GM23248 (cell line): ENCODE measurements around the gene ZBTB26. TPM values are rescaled to one million over a fixed set of nuclear protein-coding genes. Genes with fewer than 3 reads are reported as not detected.

Source experiments
- DNase-seq: peaks from one replicate; pipeline ENCODE4 v3.0.0-alpha.2; 2015
- H2AFZ ChIP-seq: fragments of 200-600 bp; sonication (generic); 2 replicates; pipeline ENCODE4 v1.6.1; 2016; ENCODE audit warnings: antibody characterized with exemption
- H3F3A ChIP-seq: fragments of 200-600 bp; sonication (generic); 2 replicates; pipeline ENCODE4 v1.6.1; 2016; ENCODE audit warnings: mild to moderate bottlenecking, antibody characterized with exemption, mixed run types; ENCODE audit not compliant: insufficient read depth
- H3K27ac ChIP-seq: fragments of 200-600 bp; sonication (generic); 2 replicates; pipeline ENCODE4 v1.5.1; 2016; ENCODE audit warnings: mild to moderate bottlenecking
- H3K27me3 ChIP-seq: fragments of 200-600 bp; sonication (generic); replicated peaks from 2 replicates; pipeline ENCODE4 v1.6.1; 2016; ENCODE audit warnings: mild to moderate bottlenecking; ENCODE audit not compliant: insufficient read depth
- H3K36me3 ChIP-seq: fragments of 200-600 bp; sonication (generic); 2 replicates; pipeline ENCODE4 v1.6.1; 2016; ENCODE audit warnings: low read depth, mild to moderate bottlenecking
- H3K4me1 ChIP-seq: fragments of 200-600 bp; sonication (generic); 2 replicates; pipeline ENCODE4 v1.6.1; 2016; ENCODE audit warnings: mild to moderate bottlenecking; ENCODE audit not compliant: insufficient read depth
- H3K4me2 ChIP-seq: fragments of 200-600 bp; sonication (generic); one replicate; pipeline ENCODE4 v1.6.1; 2016; ENCODE audit warnings: mild to moderate bottlenecking; ENCODE audit not compliant: unreplicated experiment
- H3K4me3 ChIP-seq: fragments of 200-600 bp; sonication (generic); 2 replicates; pipeline ENCODE4 v1.5.1; 2016; ENCODE audit warnings: mild to moderate bottlenecking
- H3K79me2 ChIP-seq: fragments of 200-600 bp; sonication (generic); 2 replicates; pipeline ENCODE4 v1.6.1; 2016; ENCODE audit warnings: mild to moderate bottlenecking; ENCODE audit not compliant: insufficient read depth
- H3K9ac ChIP-seq: fragments of 200-600 bp; sonication (generic); 2 replicates; pipeline ENCODE4 v1.6.1; 2016; ENCODE audit warnings: mild to moderate bottlenecking
- H3K9me2 ChIP-seq: fragments of 200-600 bp; sonication (generic); 2 replicates; pipeline ENCODE4 v1.6.1; 2016; ENCODE audit warnings: mixed run types, mild to moderate bottlenecking, moderate library complexity; ENCODE audit not compliant: insufficient read depth
- H3K9me3 ChIP-seq: fragments of 200-600 bp; sonication (generic); one replicate; pipeline ENCODE4 v1.6.1; 2017; ENCODE audit warnings: low read depth
- H4K20me1 ChIP-seq: fragments of 200-600 bp; sonication (generic); 2 replicates; pipeline ENCODE4 v1.6.0; 2016; ENCODE audit not compliant: insufficient read depth
- EZH2 ChIP-seq: fragments of 200-600 bp; sonication (generic); IDR thresholded peaks from 2 replicates; pipeline ENCODE4 v1.6.1; 2018; ENCODE audit warnings: antibody characterized with exemption, mild to moderate bottlenecking; ENCODE audit not compliant: insufficient read depth, poor library complexity, severe bottlenecking
- EZH2phosphoT487 ChIP-seq: fragments of 200-600 bp; sonication (generic); IDR thresholded peaks from 2 replicates; pipeline ENCODE4 v1.6.1; 2018; ENCODE audit warnings: antibody characterized with exemption, moderate library complexity, mild to moderate bottlenecking, low read depth; ENCODE audit not compliant: insufficient read depth
- WGBS, 2 experiments: methylation state at CpG; one replicate each; pipeline ENCODE4 v1.1.6; 2015 to 2017; ENCODE audit warnings: low lambda C conversion rate in 2 of 2, low coverage in 1 of 2; ENCODE audit errors: missing lambda C conversion rate in 2 of 2; 5-methylcytosine and 5-hydroxymethylcytosine counted together
- in situ Hi-C: fragments of 300-500 bp; cut with MboI; formaldehyde crosslinking; loops from 2 replicates; pipeline ENCODE4 v1.15.0; 2020
- polyA plus RNA-seq: library from polyadenylated mRNA; unstranded; fragments of >200 nt; fragmentation: Nextera tagmentation; extraction: Ambion mirVana; gene quantifications from 2 replicates; pipeline ENCODE4 v1.2.1, GENCODE V29; 2016
- total RNA-seq: library from RNA; depleted of rRNA; stranded (reverse); fragments of >200 nt; shearing (Covaris generic); gene quantifications from 2 replicates; pipeline ENCODE4 v1.2.3, GENCODE V29; 2014

ZBTB26 gene
- total and polyA plus RNA-seq, 2 experiments from 2014 or later: 1.8 to 5.2 TPM

- H3K27ac ChIP-seq: peak within 1 kb of the TSS; percentile 65
- in situ Hi-C loops: no loop called here
Observed at GRCh38 chr9:122940749-122941581, 9.7 kb upstream of the ZBTB26 start, which contains the start of gene RABGAP1. TSS of gene RABGAP1 (plus strand) at chr9:122941020. CDS start at chr9:122957060, 16,040 bp downstream.

GRCh38 chr9:122940454-122940748 is 9.1 kb upstream of the ZBTB26 start:
- Histone ChIP-seq H3K36me3 (no peaks in the 10 kb centered on the region), H3K4me2 (peak overlapping the region; percentile 48), H3K27ac (no peak overlapping the region), H2AFZ (peak overlapping the region; percentile 78), H3K9me2 (no peaks in the 10 kb centered on the region), H3K4me3 (peak overlapping the region; percentile 47), H3K27me3 (no peaks in the 10 kb centered on the region), H3K79me2 (peaks cover 92% of the 10 kb centered on the region), H4K20me1 (no peaks in the 10 kb centered on the region), H3K4me1 (peaks cover 8% of the 10 kb centered on the region), H3F3A (peaks cover 19% of the 10 kb centered on the region; the same call in 1 of the 2 replicates), H3K9me3 (no peaks in the 10 kb centered on the region), H3K9ac (no peak overlapping the region)
- no peak for DNase-seq
- TF ChIP-seq EZH2 (no peak), EZH2phosphoT487 (no peak)
- WGBS, 2 experiments: 34 to 35% methylated on average over 6 of the region's 6 CpGs
- in situ Hi-C loops: no loop called here

More at GRCh38 chr9:122940749-122941581, 9.7 kb upstream of the ZBTB26 start, which contains the start of gene RABGAP1:
- H4K20me1 ChIP-seq: no peaks in the 10 kb centered on the region
- peak within 1 kb of the TSS; percentile 78 for H2AFZ ChIP-seq
- H3K4me3 ChIP-seq: peak within 1 kb of the TSS; percentile 84
- H3K4me1 ChIP-seq: peaks cover 14% of the 10 kb centered on the region
- peaks cover 92% of the 10 kb centered on the region for H3K79me2 ChIP-seq
- H3K4me2 ChIP-seq: peak within 1 kb of the TSS; percentile 96
- no peaks in the 10 kb centered on the region for H3K27me3 ChIP-seq
- TF ChIP-seq EZH2phosphoT487 (no peak), EZH2 (no peak)
- 1 to 2% methylated on average over 21 to 45 of the region's 54 CpGs for WGBS, 2 experiments
- no peaks in the 10 kb centered on the region for H3K9me2 ChIP-seq
- peak; percentile 100 for DNase-seq
- no peaks in the 10 kb centered on the region for H3K36me3 ChIP-seq
- no peaks in the 10 kb centered on the region for H3K9me3 ChIP-seq
- H3F3A ChIP-seq: peaks cover 19% of the 10 kb centered on the region; the same call in 1 of the 2 replicates
- H3K9ac ChIP-seq: peak within 1 kb of the TSS; percentile 86

DNA sequence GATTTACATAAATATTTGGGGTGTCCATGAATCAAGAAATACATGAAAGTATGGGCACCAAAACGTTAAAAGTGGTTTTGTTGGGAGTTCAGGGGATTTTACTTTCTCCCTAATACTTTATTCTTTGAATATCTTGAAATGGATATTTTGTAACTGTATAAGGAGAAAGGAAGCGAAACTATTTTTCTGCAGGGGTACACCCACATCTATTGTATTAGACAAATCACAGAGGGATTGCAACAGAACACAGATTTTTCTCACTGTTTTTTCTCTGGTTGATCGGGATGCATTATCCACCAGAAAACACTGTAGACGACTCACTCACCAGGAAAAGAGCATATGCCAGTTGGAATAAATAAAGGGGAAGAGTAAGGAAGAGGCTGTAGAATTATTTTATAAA is 8.3 kb upstream of the ZBTB26 start:
- H4K20me1 ChIP-seq: no peaks in the 10 kb centered on the region
- H3K9ac ChIP-seq: no peak overlapping the region
- no peak for DNase-seq
- peaks cover 5% of the 10 kb centered on the region for H3K4me1 ChIP-seq
- WGBS, 2 experiments: 94 to 97% methylated on average over 4 of the region's 4 CpGs
- no peaks in the 10 kb centered on the region for H3K9me2 ChIP-seq
- peaks cover 92% of the 10 kb centered on the region for H3K79me2 ChIP-seq
- no peaks in the 10 kb centered on the region for H3K36me3 ChIP-seq
- no peak overlapping the region for H3K4me3 ChIP-seq
- no peak overlapping the region for H3K27ac ChIP-seq
- H2AFZ ChIP-seq: no peak overlapping the region
- no peaks in the 10 kb centered on the region for H3K9me3 ChIP-seq
- no peak overlapping the region for H3K4me2 ChIP-seq
- no peaks in the 10 kb centered on the region for H3K27me3 ChIP-seq
- in situ Hi-C loops: no loop called here
- H3F3A ChIP-seq: peaks cover 19% of the 10 kb centered on the region; the same call in 1 of the 2 replicates
- TF ChIP-seq EZH2 (no peak), EZH2phosphoT487 (no peak)

- Histone ChIP-seq H3K9me2 (no peaks in the 10 kb centered on the region), H3K4me3 (no peak overlapping the region), H3K4me2 (no peak overlapping the region), H3K79me2 (peaks cover 92% of the 10 kb centered on the region), H3K36me3 (no peaks in the 10 kb centered on the region), H2AFZ (no peak overlapping the region), H4K20me1 (no peaks in the 10 kb centered on the region), H3F3A (peaks cover 28% of the 10 kb centered on the region), H3K9me3 (no peaks in the 10 kb centered on the region), H3K27ac (no peak overlapping the region), H3K4me1 (peaks cover 5% of the 10 kb centered on the region), H3K9ac (no peak overlapping the region), H3K27me3 (no peaks in the 10 kb centered on the region)
- DNase-seq: no peak
- TF ChIP-seq EZH2 (no peak), EZH2phosphoT487 (no peak)
- in situ Hi-C loops: no loop called here
- 43 to 73% methylated on average over 1 of the region's 1 CpG for WGBS, 2 experiments
Observed at GRCh38 chr9:122936883-122937282, 5.6 kb upstream of the ZBTB26 start.
